Coronary artery (tissue), 2 donors: ENCODE data around the gene FAM111A.

Experiments
- DNase-seq: peaks from one replicate; pipeline ENCODE4 v3.0.0-alpha.2; 2017; ENCODE audit warnings: low spot score
- H3K27ac ChIP-seq, 2 donors: fragments of 200-600 bp; sonication (generic); one replicate each; pipeline ENCODE4 v1.5.1; 2016 to 2019
- H3K4me3 ChIP-seq: fragments of 200-600 bp; sonication (generic); 2 replicates; pipeline ENCODE4 v1.5.1; 2016; ENCODE audit warnings: mild to moderate bottlenecking, moderate library complexity
- CTCF ChIP-seq: fragments of 200-600 bp; sonication (generic); IDR thresholded peaks from one replicate; pipeline ENCODE4 v1.5.1; 2019; ENCODE audit warnings: antibody characterized with exemption

Gene FAM111A

GRCh38 chr11:59175091-59175501, 32.4 kb downstream of the FAM111A start:
- no peak for DNase-seq
- Histone ChIP-seq H3K4me3 (no peak overlapping the region), H3K27ac (peak overlapping the region in 1 of 2 donors; percentile 38)
- no peak for TF ChIP-seq CTCF

- Histone ChIP-seq H3K4me3 (no peak overlapping the region), H3K27ac (no peak overlapping the region)
- DNase-seq, result no peak
- no peak for TF ChIP-seq CTCF
Measured at GRCh38 chr11:59176330-59176729, 33.7 kb downstream of the FAM111A start.

DNA sequence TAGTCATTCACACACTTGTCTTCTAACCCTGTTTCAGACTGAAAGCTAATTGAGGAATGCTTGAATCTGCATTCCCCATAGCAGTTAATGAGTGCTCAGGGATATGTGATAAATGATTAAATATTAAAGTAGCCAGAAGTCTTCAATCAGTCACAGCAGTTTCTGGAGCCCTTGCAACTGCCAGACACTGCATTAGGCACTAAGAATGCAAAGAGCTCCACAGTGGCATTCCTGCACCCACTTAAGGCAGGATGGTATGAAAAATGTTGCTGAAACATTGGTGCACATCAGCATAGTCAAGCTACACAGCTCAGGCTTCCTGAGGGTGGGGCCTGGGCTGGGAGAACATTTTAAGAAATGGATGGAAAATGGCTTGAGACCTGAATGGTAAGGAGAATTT, 35.7 kb downstream of the FAM111A start:
- DNase-seq, result no peak
- H3K27ac ChIP-seq, result no peak overlapping the region
- H3K4me3 ChIP-seq, result no peak overlapping the region
- TF ChIP-seq CTCF, result no peak

DNA sequence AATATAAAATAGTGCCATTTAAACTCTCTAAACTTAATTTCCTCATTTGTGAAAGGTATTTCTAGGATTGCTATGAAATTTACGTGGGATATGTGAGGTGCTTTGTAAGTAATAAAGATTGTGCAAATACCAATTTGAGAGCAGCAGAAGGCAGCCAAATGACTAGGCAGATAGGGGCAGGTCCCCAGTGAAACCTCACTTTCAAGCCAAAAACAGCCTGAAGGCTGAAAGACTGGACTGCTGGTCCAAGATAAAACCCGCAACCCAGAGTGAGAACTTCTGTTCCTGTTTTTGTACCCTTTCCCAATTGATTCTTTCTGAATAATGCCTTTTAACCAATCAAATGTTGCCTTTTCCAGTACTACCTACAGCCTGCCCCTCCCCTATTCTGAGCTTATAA, 36.5 kb downstream of the FAM111A start:
- no peak overlapping the region for H3K27ac ChIP-seq

GRCh38 chr11:59180168-59180776, 37.6 kb downstream of the FAM111A start:
- TF ChIP-seq CTCF, result no peak
- Histone ChIP-seq H3K27ac (no peak overlapping the region), H3K4me3 (no peak overlapping the region)
- no peak for DNase-seq

More for the DNA sequence above, 36.5 kb downstream of the FAM111A start:
- no peak for DNase-seq
- TF ChIP-seq CTCF, result no peak
- H3K4me3 ChIP-seq, result no peak overlapping the region

GRCh38 chr11:59180907-59181306, 38.3 kb downstream of the FAM111A start:
- no peak for TF ChIP-seq CTCF
- H3K4me3 ChIP-seq, result no peak overlapping the region
- DNase-seq, result no peak
- H3K27ac ChIP-seq, result no peak overlapping the region

- DNase-seq, result no peak
- H3K4me3 ChIP-seq, result no peak overlapping the region
- peak overlapping the region in 1 of 2 donors; percentile 41 for H3K27ac ChIP-seq
- no peak for TF ChIP-seq CTCF
Measured at GRCh38 chr11:59181746-59182456, 39.2 kb downstream of the FAM111A start.
